GM12801 (cell line): ENCODE results near the gene ASB1.

Source experiments
- CTCF ChIP-seq: IDR thresholded peaks from one replicate; pipeline ENCODE4 v1.5.1; 2011; ENCODE audit warnings: control low read depth; ENCODE audit not compliant: insufficient read length; ENCODE audit errors: extremely low read depth

The ASB1 gene

DNA sequence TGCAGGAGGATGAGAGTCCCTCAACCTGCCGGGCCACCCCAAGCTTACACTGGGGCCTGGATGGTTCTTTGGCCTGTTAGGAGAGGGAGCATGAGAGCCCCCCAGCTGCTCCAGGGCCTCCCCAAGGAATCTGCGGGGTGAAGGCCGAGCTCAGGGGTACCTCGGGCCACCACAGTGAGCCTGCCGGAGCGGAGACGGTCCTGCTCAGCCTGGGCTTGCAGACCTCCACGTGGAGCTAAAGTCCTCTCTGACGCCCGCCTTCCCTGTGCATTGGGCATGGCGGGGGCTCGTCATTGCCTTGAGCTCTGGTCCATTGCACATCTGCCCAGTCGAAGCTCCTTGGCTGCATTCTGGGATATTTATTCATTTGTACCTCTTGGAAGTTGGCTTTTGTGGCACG lies 62.7 kb downstream of the ASB1 start:
- no peak for TF ChIP-seq CTCF

- TF ChIP-seq CTCF, result no peak
Observed at GRCh38 chr2:238489896-238490295, 63.2 kb downstream of the ASB1 start.

GRCh38 chr2:238492840-238493239 lies 66.1 kb downstream of the ASB1 start:
- TF ChIP-seq CTCF, result no peak

DNA sequence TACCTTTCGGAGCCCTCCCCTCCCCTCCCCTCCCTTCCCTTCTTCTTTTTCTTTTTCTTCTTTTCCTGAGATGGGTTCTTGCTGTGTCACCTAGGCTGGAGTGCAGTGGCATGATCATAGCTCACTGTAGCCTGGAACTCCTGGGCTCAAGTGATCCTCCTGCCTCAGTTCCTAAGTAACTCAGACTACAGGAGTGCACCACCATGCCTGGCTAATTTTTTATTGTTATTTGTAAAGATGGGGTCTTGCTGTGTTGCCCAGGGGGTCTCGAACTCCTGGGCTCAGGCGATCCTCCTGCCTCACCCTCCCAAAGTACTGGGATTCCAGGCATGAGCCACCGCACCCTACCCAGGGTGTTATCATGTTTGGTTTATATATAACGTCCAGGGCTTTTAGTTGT lies 66.7 kb downstream of the ASB1 start:
- TF ChIP-seq CTCF, result no peak

GRCh38 chr2:238493880-238494572 lies 67.3 kb downstream of the ASB1 start:
- TF ChIP-seq CTCF, result no peak

GRCh38 chr2:238494573-238494961 lies 67.8 kb downstream of the ASB1 start:
- TF ChIP-seq CTCF, result no peak

DNA sequence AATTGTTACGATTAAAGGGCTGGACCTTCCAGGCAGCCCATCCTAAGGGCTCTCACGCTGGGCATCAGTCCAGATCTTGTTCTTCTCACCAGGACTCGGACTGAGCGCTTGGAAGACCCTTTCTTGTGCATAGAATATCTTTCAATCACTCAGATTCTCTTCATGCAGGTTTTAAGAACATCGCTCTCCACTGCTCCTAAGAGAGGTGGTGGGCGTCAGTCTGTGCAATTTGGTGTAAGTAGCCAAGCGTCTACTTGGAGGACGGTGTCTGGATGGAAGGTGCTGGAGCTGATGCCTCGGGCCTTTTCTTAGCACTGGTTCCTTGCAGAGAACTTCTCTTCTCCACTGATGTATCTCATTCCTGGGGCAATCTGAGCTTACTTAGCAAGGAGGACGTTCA lies 68.7 kb downstream of the ASB1 start:
- TF ChIP-seq CTCF, result no peak
